H1 (cell line): ENCODE results near the gene ANKS1B. TPM values are rescaled to one million over a fixed set of nuclear protein-coding genes. Genes with fewer than 3 reads are reported as not detected.

Experiments
- CTCF ChIA-PET: fragments of 300-600 bp; sonication (Branson Sonifier 250); formaldehyde crosslinking; loops from one replicate; lab custom pipeline; 2021; ENCODE audit not compliant: partially characterized antibody; lab: Charles Lee
- POLR2A ChIA-PET: fragments of 300-600 bp; sonication (Branson Sonifier 250); formaldehyde crosslinking; loops from one replicate; lab custom pipeline; 2021; ENCODE audit warnings: inconsistent platforms; ENCODE audit not compliant: partially characterized antibody; lab: Charles Lee
- DNase-seq, 2 experiments: peaks; one replicate each; pipeline versions ENCODE4 v3.0.0 to v3.0.0-alpha.2; 2010 to 2022; ENCODE audit warnings: low spot score in 2 of 2, low read depth in 1 of 2, mixed read lengths in 1 of 2
- FAIRE-seq: peaks from 2 replicates; lab custom pipeline; 2011; peaks lifted over from hg19 to GRCh38; lab: Jason Lieb, UNC
- H2AFZ ChIP-seq: 2 replicates; pipeline ENCODE4 v1.8.1; 2012; ENCODE audit warnings: low read length, inconsistent platforms
- H2AK5ac ChIP-seq: 2 replicates; pipeline ENCODE4 v1.6.1; 2013; ENCODE audit warnings: low read depth, low read length
- H2BK120ac ChIP-seq: replicated peaks from 2 replicates; pipeline ENCODE3; 2013; ENCODE audit warnings: low read depth, low read length, inconsistent platforms
- H2BK12ac ChIP-seq: 2 replicates; pipeline ENCODE4 v1.6.1; 2013; ENCODE audit warnings: low read depth, low read length
- H2BK15ac ChIP-seq: 2 replicates; pipeline ENCODE4 v1.6.1; 2013; ENCODE audit warnings: low read length
- H2BK20ac ChIP-seq: 2 replicates; pipeline ENCODE4 v1.6.1; 2013; ENCODE audit warnings: low read length
- H2BK5ac ChIP-seq: 2 replicates; pipeline ENCODE4 v1.6.1; 2013; ENCODE audit warnings: low read depth, low read length
- H3K14ac ChIP-seq: 2 replicates; pipeline ENCODE4 v1.6.1; 2013; ENCODE audit warnings: inconsistent platforms; ENCODE audit not compliant: insufficient read length
- H3K18ac ChIP-seq: 2 replicates; pipeline ENCODE4 v1.6.1; 2013; ENCODE audit warnings: low read length; ENCODE audit errors: extremely low read depth
- H3K23ac ChIP-seq: 2 replicates; pipeline ENCODE4 v1.6.1; 2013; ENCODE audit warnings: inconsistent platforms; ENCODE audit not compliant: insufficient read length
- H3K23me2 ChIP-seq: 2 replicates; pipeline ENCODE4 v1.6.1; 2013; ENCODE audit warnings: low read depth, low read length
- H3K27ac ChIP-seq: 2 replicates; pipeline ENCODE4 v1.6.1; 2011; ENCODE audit warnings: low read depth, low read length, inconsistent platforms
- H3K27me3 ChIP-seq, 4 experiments: replicated peaks in 1 of 4; 1 replicate in 1 of 4; 2 replicates in 3 of 4; pipeline versions ENCODE4 v1.6.1 to v1.8.1; 2011 to 2013; ENCODE audit warnings: low read length in 3 of 4, mild to moderate bottlenecking in 3 of 4, inconsistent platforms in 2 of 4, mixed read lengths in 2 of 4, moderate library complexity in 1 of 4; ENCODE audit not compliant: control insufficient read depth in 3 of 4, insufficient read depth in 3 of 4; ENCODE audit errors: extremely low read depth in 1 of 4
- H3K36me3 ChIP-seq, 4 experiments: 2 replicates each; pipeline versions ENCODE4 v1.6.1 to v1.8.1; 2011 to 2013; ENCODE audit warnings: mild to moderate bottlenecking in 4 of 4, low read length in 3 of 4, moderate library complexity in 2 of 4, control low read depth in 1 of 4, inconsistent platforms in 1 of 4; ENCODE audit not compliant: insufficient read depth in 4 of 4, control insufficient read depth in 2 of 4
- H3K4ac ChIP-seq: replicated peaks from 2 replicates; pipeline ENCODE3; 2013; ENCODE audit warnings: low read length, low read depth, mixed read lengths, inconsistent platforms; ENCODE audit not compliant: insufficient read length
- H3K4me1 ChIP-seq, 4 experiments: replicated peaks in 1 of 4; 1 replicate in 1 of 4; 2 replicates in 3 of 4; pipeline versions ENCODE4 v1.6.1 to v1.8.1; 2011 to 2013; ENCODE audit warnings: low read length in 3 of 4, inconsistent platforms in 2 of 4, mixed read lengths in 1 of 4; ENCODE audit not compliant: insufficient read depth in 4 of 4, control insufficient read depth in 3 of 4
- H3K4me2 ChIP-seq, 2 experiments: 2 replicates each; pipeline versions ENCODE4 v1.6.1 to v1.8.1; 2011 to 2013; ENCODE audit warnings: low read depth in 2 of 2, low read length in 2 of 2, control low read depth in 1 of 2, inconsistent platforms in 1 of 2, mild to moderate bottlenecking in 1 of 2; ENCODE audit not compliant: insufficient read depth in 1 of 2
- H3K4me3 ChIP-seq, 4 experiments: fragments of 200-600, 300-600 bp in 1 of 4; sonication (generic), shearing (Covaris generic), sonication (Bioruptor Twin) in 1 of 4; 2 replicates each; pipeline versions ENCODE4 v1.5.1 to v1.8.1; 2011 to 2016; ENCODE audit warnings: low read length in 4 of 4, low read depth in 3 of 4, control low read depth in 2 of 4, inconsistent platforms in 2 of 4, mild to moderate bottlenecking in 2 of 4, mixed read lengths in 1 of 4, moderate library complexity in 1 of 4; ENCODE audit not compliant: insufficient read depth in 2 of 4; ENCODE audit errors: extremely low read depth in 1 of 4
- H3K56ac ChIP-seq: replicated peaks from 2 replicates; pipeline ENCODE3; 2013; ENCODE audit warnings: low read depth, mild to moderate bottlenecking, mixed read lengths, low read length, inconsistent platforms; ENCODE audit not compliant: insufficient read length
- H3K79me1 ChIP-seq: 2 replicates; pipeline ENCODE4 v1.6.1; 2013; ENCODE audit warnings: low read depth, low read length, control low read depth
- H3K79me2 ChIP-seq, 2 experiments: 2 replicates each; pipeline versions ENCODE4 v1.6.1 to v1.8.1; 2012 to 2013; ENCODE audit warnings: low read length in 2 of 2, mild to moderate bottlenecking in 2 of 2, inconsistent platforms in 1 of 2; ENCODE audit not compliant: insufficient read depth in 2 of 2, control insufficient read depth in 1 of 2
- H3K9ac ChIP-seq, 4 experiments: replicated peaks in 1 of 4; 1 replicate in 1 of 4; 2 replicates in 3 of 4; pipeline versions ENCODE4 v1.6.1 to v1.8.1; 2011 to 2013; ENCODE audit warnings: low read depth in 3 of 4, low read length in 3 of 4, control low read depth in 2 of 4, mild to moderate bottlenecking in 2 of 4, moderate library complexity in 2 of 4, inconsistent platforms in 1 of 4; ENCODE audit errors: extremely low read depth in 1 of 4
- H3K9me3 ChIP-seq, 2 experiments: 2 replicates each; pipeline versions ENCODE4 v1.6.1 to v1.8.1; 2012 to 2013; ENCODE audit warnings: mild to moderate bottlenecking in 2 of 2, moderate library complexity in 2 of 2, control low read depth in 1 of 2, inconsistent platforms in 1 of 2, low read depth in 1 of 2, low read length in 1 of 2, mixed read lengths in 1 of 2; ENCODE audit not compliant: insufficient read depth in 2 of 2
- H4K20me1 ChIP-seq, 2 experiments: replicated peaks in 1 of 2; 2 replicates each; pipeline versions ENCODE3 to v1.8.1; 2011 to 2013; ENCODE audit warnings: inconsistent platforms in 2 of 2, low read length in 2 of 2, mild to moderate bottlenecking in 1 of 2; ENCODE audit not compliant: insufficient read depth in 2 of 2, control insufficient read depth in 1 of 2
- H4K5ac ChIP-seq: 2 replicates; pipeline ENCODE4 v1.6.1; 2013; ENCODE audit warnings: low read length, low read depth, mixed read lengths, inconsistent platforms; ENCODE audit not compliant: insufficient read length
- H4K8ac ChIP-seq: 2 replicates; pipeline ENCODE4 v1.8.0; 2013; ENCODE audit warnings: mild to moderate bottlenecking, moderate library complexity, low read length, inconsistent platforms; ENCODE audit not compliant: insufficient read depth; ENCODE audit errors: extremely low read depth
- H4K91ac ChIP-seq: replicated peaks from 2 replicates; pipeline ENCODE3; 2013; ENCODE audit warnings: low read length, mixed read lengths, inconsistent platforms; ENCODE audit not compliant: insufficient read length
- ATF2 ChIP-seq: IDR thresholded peaks from 2 replicates; pipeline ENCODE4 v1.6.1; 2012; ENCODE audit warnings: low read length, inconsistent platforms
- CHD1 ChIP-seq: IDR thresholded peaks from 2 replicates; pipeline ENCODE4 v1.6.1; 2012; ENCODE audit warnings: low read depth, low read length, improper control_type of control experiment
- EZH2 ChIP-seq: fragments of 200-600 bp; sonication (generic); IDR thresholded peaks from 2 replicates; pipeline ENCODE4 v1.7.1; 2012; ENCODE audit warnings: low read depth, mild to moderate bottlenecking, moderate library complexity, low read length, inconsistent platforms; ENCODE audit not compliant: severe bottlenecking
- GTF2F1 ChIP-seq: IDR thresholded peaks from 2 replicates; pipeline ENCODE4 v1.6.1; 2012; ENCODE audit warnings: low read depth, low read length, improper control_type of control experiment, borderline replicate concordance
- KDM5A ChIP-seq: fragments of 200-600 bp; IDR thresholded peaks from 2 replicates; pipeline ENCODE4 v1.7.1; 2012; ENCODE audit warnings: mild to moderate bottlenecking, low read length, inconsistent platforms, mixed read lengths
- NANOG ChIP-seq: IDR thresholded peaks from 2 replicates; pipeline ENCODE4 v1.6.1; 2011; ENCODE audit warnings: low read length, low read depth, mild to moderate bottlenecking, inconsistent platforms; ENCODE audit not compliant: insufficient read depth, poor library complexity, severe bottlenecking
- SIRT6 ChIP-seq: IDR thresholded peaks from one replicate; pipeline ENCODE4 v1.7.1; 2012; ENCODE audit warnings: low read length, inconsistent platforms
- TBP ChIP-seq: IDR thresholded peaks from 2 replicates; pipeline ENCODE4 v1.6.1; 2011; ENCODE audit warnings: low read depth, low read length, improper control_type of control experiment
- USF2 ChIP-seq: IDR thresholded peaks from 2 replicates; pipeline ENCODE4 v1.6.1; 2011; ENCODE audit warnings: low read length, improper control_type of control experiment
- polyA plus RNA-seq, 7 experiments: library from polyadenylated mRNA; depleted of rRNA in 3 of 7; stranded (reverse) in 5 of 7; unstranded in 2 of 7; fragments of >200 nt in 5 of 7; fragments of 200-250 nt in 2 of 7; gene quantifications; 1 replicate in 5 of 7; 2 replicates in 1 of 7; 4 replicates in 1 of 7; pipeline versions ENCODE4 v1.2.1 to v1.2.3, GENCODE V29; 2011 to 2013; ENCODE audit warnings: missing spikeins in 2 of 7, mixed read lengths in 2 of 7
- total RNA-seq: library from RNA; stranded (reverse); fragmentation: NEBNext Ultra II Directional; extraction: Animal tissue kit (Norgen Biotek cat#: 25700); gene quantifications from 2 replicates; pipeline ENCODE4 v1.2.1, GENCODE V29; 2021

The ANKS1B gene
- total and polyA plus RNA-seq, 2 of the 8 experiments (the other 6 are each of a cell fraction or from before 2014, with no cell fraction given) = 2.7 to 6.1 TPM

GRCh38 chr12:99847936-99848335 is 136.8 kb downstream of the ANKS1B start:
- FAIRE-seq (no peak), DNase-seq (no peak)
- no peak overlapping the region for H2BK20ac ChIP-seq
- H3K9me3 ChIP-seq = no peaks in the 10 kb centered on the region
- no peak overlapping the region for H2AFZ ChIP-seq
- no peaks in the 10 kb centered on the region for H3K27me3 ChIP-seq
- no peak overlapping the region for H2AK5ac ChIP-seq
- no peak overlapping the region for H3K23ac ChIP-seq
- no peak overlapping the region for H4K5ac ChIP-seq
- ChIA-PET POLR2A (no interaction called here), CTCF (no interaction called here)
- H2BK120ac ChIP-seq = no peak overlapping the region
- H3K56ac ChIP-seq = no peak overlapping the region
- no peak overlapping the region for H3K4me3 ChIP-seq
- no peak overlapping the region for H3K18ac ChIP-seq
- H4K20me1 ChIP-seq = no peaks in the 10 kb centered on the region
- no peak overlapping the region for H2BK15ac ChIP-seq
- no peak overlapping the region for H2BK5ac ChIP-seq
- no peak overlapping the region for H3K4me2 ChIP-seq
- H3K9ac ChIP-seq = no peak overlapping the region
- no peak overlapping the region for H3K14ac ChIP-seq
- H3K79me1 ChIP-seq = no peaks in the 10 kb centered on the region
- no peaks in the 10 kb centered on the region for H3K4me1 ChIP-seq
- H2BK12ac ChIP-seq = no peak overlapping the region
- no peak overlapping the region for H3K4ac ChIP-seq
- H4K91ac ChIP-seq = no peak overlapping the region
- H3K79me2 ChIP-seq = no peaks in the 10 kb centered on the region
- H4K8ac ChIP-seq = no peak overlapping the region
- no peaks in the 10 kb centered on the region for H3K23me2 ChIP-seq
- no peaks in the 10 kb centered on the region for H3K36me3 ChIP-seq
- H3K27ac ChIP-seq = no peak overlapping the region
- TF ChIP-seq NANOG (no peak), CHD1 (no peak), USF2 (no peak), EZH2 (no peak), TBP (no peak), ATF2 (no peak), SIRT6 (no peak), KDM5A (no peak), GTF2F1 (no peak)
